Gastroesophageal sphincter (tissue), 3 donors: Measurements from ENCODE around the gene PCBP3.

ENCODE experiments used
- EP300 ChIP-seq: sonication (generic); formaldehyde crosslinking; IDR thresholded peaks from one replicate; pipeline ENCODE4 v1.6.1; 2017; ENCODE audit warnings: antibody characterized with exemption, mild to moderate bottlenecking
- POLR2AphosphoS5 ChIP-seq: sonication (generic); formaldehyde crosslinking; IDR thresholded peaks from one replicate; pipeline ENCODE4 v1.6.1; 2017; ENCODE audit warnings: antibody characterized with exemption
- TF ChIP-seq, protein P1 (sequence below), 4 experiments: fragments of 200-600 bp in 2 of 4; fragments of 450-650 bp in 2 of 4; sonication (generic) in 1 of 4; IDR thresholded peaks; one replicate each; pipeline ENCODE4 v1.5.1; 2017 to 2019; ENCODE audit warnings: antibody characterized with exemption in 4 of 4, mild to moderate bottlenecking in 2 of 4, moderate library complexity in 2 of 4

DNA sequence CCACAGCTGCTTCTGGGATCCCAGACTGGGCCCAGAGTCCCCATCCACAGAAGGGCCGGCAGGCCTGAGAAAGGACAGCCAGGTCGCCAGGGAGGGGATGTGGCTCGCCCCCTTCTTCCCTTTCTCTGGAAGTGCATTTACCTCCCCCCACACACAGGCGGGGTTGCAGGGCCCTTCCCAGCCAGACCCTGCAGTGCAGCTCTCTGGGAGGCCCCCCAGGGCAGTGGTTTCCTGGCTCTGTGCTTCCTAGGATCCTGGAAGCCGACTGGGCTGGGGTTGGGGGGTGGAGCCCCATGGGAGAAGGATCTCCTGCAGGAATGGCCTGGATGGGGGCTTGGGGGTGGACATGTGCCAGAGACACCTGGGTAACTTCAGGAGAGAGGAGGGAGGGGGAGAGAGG, 333.9 kb downstream of the PCBP3 start:
- TF ChIP-seq POLR2AphosphoS5: no peak
- TF ChIP-seq, protein P1, sequence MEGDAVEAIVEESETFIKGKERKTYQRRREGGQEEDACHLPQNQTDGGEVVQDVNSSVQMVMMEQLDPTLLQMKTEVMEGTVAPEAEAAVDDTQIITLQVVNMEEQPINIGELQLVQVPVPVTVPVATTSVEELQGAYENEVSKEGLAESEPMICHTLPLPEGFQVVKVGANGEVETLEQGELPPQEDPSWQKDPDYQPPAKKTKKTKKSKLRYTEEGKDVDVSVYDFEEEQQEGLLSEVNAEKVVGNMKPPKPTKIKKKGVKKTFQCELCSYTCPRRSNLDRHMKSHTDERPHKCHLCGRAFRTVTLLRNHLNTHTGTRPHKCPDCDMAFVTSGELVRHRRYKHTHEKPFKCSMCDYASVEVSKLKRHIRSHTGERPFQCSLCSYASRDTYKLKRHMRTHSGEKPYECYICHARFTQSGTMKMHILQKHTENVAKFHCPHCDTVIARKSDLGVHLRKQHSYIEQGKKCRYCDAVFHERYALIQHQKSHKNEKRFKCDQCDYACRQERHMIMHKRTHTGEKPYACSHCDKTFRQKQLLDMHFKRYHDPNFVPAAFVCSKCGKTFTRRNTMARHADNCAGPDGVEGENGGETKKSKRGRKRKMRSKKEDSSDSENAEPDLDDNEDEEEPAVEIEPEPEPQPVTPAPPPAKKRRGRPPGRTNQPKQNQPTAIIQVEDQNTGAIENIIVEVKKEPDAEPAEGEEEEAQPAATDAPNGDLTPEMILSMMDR (IDR thresholded peaks at IDR 0.05): no peak
- TF ChIP-seq EP300: no peak
